ENCODE measurements around the gene HMGB1.
A peak's percentile ranks its signal among the peaks of the same experiment; 100 is the strongest.

Gene HMGB1

DNA sequence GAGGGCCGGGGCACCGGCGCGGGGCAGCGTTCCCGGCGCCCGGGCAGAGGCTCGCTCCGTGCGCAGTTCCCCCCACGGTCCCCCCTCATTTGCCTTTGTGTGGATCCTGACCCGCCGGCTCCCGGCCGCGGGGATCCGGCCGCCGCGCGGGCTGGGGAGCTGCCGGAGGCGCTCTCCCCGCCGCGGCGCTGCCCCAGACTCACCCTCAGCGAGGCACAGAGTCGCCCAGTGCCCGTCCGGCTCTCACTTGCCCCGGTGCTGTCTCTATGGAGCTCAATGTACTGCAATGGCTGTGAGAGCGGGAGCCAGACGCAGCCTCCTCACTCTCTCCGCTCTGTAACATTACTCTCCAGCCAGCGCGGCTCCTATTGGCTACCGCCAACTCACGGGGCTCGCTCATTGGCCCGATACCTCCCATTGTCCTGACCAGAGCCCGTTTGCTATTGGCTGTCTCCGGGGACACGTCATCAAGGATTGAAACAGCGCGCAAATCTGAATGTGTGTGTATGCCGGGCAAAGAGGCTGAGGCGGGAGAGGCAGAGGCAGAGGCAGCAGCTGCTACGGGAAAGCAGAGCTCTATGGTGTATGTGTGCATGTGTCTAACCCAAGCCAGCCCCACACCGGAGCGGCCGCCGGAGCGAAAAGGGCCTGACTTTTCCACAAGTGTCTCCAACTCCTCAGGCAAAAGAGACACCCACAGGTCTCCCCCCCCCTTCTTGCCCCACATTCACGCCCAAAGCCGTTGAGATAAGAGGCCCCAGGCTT is at the start of gene HMGB1:
Gene HMGB1 (minus strand): TSS at position 344 of the 765 bp plus-strand sequence. CDS start 2,256 bp downstream, outside the sequence.
- DNase-seq (ENCODE audit: low read depth in 2 of 2) = peak; percentile 99

DNA sequence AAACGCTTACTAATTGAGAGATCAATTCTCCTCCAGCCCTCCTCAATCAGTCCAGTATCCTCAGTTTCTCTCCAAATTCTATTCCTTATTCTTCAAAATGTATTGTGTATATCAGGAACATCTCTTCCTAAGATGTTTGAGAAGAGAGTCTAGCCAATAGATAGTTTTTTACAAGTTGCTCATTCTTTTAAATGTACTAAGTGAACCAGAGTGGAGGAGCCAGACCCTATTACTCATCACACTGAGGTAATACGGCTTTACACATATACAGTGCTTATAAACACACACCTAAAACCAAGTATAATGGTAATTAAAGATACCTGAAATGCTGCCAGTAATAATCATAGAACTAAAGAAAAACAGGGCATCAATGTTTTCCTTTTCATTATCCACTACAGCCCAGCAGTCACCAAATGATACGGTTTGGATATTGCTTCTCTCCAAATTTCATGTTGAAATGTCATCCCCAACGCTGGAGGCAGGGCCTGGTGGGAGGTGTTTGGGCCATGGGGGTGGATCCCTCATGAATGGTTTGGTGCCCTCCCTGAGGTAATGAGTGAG is 45.2 kb upstream of the HMGB1 start:
- DNase-seq (ENCODE audit: low read depth in 2 of 2) = no peak

DNA sequence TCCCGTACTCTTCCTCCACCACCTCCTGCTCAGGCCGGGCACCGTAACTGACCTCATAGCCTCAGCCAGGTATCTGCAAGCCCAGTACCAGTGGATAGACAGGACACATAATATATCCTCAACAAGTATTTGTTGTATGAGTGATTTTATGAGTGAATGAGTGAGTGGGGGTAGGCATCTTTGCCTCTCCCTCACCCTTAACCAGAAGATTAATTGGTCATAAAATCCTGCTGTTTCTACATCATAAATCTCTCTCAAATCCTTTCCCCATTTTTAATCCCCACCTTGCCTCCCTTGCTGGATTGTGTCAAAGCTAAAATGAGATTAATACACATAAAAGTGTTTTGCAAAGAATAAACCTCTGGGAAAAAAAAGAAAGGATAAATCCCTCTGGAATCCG is 44.4 kb upstream of the HMGB1 start:
- no peak for DNase-seq (ENCODE audit: low read depth in 2 of 2)

DNA sequence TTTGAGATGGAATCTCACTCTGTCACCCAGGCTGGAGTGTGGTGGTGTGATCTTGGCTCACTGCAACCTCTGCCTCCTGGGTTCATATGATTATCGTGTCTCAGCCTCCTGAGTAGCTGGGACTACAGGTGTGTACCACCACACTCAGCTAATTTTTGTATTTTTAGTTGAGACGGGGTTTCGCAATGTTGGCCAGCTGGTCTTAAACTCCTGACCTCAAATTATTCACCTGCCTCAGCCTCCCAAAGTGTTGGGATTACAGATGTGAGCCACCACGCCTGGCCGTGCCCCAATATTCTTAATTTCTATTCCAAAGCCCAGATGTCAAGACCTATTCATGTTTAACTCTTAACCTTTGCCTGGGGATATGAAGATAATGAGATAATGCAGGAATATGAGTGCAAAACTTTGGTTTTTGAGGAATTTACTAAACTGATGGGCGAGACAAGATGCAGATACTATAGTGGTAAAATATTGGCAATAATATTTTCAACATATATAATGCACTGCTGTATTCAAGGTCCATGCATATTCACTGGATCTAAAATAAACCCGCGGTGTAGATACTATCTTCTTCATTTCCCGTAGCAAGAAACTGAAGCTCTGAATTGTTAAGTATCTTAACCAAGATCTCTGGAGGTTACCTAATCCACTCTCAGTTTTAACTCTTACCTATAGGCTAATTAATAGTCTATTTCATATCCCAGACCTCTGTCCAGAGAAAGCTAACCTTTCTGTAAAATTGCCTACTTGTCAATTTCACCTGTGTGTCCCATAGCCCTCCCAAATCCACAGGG is 43.7 kb upstream of the HMGB1 start:
- no peak for DNase-seq (ENCODE audit: low read depth in 2 of 2)

DNA sequence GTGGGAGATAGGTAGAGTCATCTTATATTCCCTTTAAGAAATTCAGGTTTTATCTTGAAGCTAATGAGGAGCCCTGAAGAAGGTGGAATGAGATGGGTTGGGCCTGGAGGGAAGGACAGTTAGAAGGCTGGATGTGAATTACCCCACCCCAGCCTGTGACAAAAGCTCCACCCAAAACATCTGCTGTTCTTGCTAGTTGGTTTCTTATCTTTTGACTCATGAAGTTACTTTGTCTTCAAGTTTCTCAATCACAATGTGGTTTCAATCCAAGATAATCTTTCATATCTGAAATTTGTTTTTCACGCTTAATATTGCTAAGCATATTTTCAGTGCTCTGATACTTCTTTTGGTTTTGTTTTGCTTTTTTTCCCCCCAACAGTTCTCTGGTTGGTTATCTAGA is 38.3 kb upstream of the HMGB1 start:
- no peak for DNase-seq (ENCODE audit: low read depth in 2 of 2)

DNA sequence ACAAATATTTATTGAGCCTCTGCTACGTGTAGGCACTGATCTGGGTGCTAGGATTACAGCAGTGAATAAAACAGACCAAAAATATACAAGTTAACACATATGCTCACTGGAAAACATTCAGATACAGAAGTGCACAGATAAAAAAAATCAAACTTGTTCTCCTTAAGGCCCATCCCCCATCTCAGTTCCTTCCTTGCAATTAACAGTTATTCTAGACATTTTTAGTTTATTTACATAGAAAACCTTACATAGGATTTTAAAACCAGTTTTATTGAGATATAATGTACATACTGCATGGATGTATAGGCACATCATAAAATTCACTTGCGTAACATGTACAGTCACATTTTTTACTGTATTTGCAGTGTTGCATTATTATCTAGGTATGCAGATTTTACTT is 36.5 kb upstream of the HMGB1 start:
- DNase-seq (ENCODE audit: low read depth in 2 of 2) = no peak

DNA sequence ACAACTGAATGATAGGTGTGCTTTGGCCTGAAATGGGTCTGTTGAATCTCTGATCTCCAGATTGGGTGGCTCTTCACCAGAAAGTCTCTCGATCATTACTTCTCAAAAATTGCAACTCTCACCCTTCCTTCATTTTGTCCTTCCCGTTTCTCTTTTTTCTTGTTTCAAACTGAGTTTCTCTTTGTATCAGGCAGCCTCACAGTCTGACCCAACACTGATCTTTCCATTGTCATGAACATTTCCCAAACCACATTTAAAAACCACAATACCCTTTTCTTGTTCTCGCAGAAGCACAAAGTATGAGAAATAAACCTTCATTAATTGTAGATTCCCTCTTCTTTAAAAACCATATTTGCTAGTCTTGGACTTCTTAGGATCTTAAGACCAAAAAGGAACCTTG is 33.6 kb upstream of the HMGB1 start:
- no peak for DNase-seq (ENCODE audit: low read depth in 2 of 2)

DNA sequence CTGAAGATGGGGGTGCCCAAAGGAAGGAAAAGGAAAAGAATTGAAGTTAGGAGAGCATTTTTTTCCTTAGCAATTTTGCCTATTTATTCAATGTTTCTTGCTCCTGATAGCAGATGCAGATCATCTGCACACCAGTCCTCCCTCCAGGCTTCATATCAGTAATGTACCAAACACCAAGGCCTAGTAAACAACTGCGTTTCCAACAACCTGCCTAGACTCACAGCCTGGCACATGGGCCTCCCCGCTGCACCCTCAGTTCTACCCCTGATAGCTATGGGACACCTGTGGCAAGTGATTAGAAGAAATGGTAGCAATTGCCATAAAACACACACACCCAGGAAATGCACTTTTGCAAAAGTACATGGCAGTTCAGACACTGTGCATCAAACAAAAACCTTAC is 30.4 kb upstream of the HMGB1 start:
- no peak for DNase-seq (ENCODE audit: low read depth in 2 of 2)

DNA sequence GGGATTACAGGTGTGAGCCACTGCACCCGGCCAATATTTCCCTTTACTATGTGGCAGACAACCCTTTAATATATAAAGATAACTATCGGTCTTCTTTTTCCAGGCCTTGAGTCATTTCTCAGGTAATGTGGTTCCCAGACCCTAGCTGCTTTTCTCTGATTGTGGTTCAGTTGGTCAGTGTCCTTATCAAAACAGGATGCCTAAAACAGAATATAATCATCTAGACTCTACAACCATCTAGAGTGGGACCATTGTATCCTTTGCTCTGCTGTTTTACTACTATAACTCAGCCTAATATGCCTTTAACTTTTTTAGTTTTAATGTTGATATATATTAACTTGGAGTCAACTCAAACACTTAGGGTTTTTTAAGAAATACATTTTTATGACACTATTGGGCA is 30.0 kb upstream of the HMGB1 start:
- no peak for DNase-seq (ENCODE audit: low read depth in 2 of 2)

DNA sequence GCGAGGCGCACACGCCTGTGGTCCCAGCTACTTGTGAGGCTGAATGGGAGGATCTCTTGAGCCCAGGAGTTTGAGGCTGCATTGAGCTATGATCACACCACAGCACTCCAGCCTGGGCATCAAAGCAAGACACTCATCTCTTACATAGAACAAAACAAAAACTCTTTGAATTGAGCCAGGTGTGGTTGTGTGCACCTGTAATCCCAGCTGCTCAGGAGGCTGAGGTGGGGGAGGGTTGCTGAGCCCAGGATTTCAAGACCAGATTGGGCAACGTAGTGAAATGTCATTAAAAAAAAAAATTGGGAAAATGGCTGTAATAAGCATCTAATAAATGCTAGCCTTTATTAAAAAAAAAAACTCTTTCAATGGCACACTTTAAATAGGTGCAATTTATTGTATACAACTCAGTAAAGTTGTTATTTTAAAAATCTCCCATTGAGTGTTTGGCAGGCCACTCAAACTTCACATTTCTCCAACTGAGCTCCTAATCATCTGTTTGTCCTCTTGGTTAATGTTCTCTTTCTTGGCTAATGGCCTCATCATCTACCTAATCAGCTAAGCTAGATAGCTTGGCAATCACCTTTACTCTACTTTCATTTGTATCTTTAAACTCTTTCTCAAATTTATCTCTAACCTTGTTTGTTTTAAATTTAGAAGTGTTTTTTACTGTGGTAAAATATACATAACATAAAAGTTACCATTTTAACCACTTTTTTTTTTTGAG is 28.1 kb upstream of the HMGB1 start:
- DNase-seq (ENCODE audit: low read depth in 2 of 2) = no peak

DNA sequence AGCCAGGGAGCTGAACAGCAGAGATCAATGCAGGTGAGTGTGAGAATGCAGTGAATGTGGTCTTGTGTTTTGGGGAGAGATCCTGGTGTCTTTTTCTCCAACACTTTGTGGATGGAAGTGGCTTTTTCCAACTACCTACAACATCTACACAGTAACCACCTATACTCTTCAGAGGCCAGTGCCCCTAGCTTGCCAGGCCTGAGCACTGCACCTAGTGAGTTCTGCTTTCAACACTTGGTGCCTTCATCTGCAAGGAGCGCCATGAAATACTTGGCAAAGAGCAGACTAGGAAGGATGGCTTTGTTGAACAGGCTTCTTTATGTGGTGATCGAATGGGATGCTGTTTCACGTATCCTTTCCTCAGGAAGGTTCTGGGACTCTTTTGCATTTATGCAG is 21.3 kb upstream of the HMGB1 start:
- no peak for DNase-seq (ENCODE audit: low read depth in 2 of 2)

DNA sequence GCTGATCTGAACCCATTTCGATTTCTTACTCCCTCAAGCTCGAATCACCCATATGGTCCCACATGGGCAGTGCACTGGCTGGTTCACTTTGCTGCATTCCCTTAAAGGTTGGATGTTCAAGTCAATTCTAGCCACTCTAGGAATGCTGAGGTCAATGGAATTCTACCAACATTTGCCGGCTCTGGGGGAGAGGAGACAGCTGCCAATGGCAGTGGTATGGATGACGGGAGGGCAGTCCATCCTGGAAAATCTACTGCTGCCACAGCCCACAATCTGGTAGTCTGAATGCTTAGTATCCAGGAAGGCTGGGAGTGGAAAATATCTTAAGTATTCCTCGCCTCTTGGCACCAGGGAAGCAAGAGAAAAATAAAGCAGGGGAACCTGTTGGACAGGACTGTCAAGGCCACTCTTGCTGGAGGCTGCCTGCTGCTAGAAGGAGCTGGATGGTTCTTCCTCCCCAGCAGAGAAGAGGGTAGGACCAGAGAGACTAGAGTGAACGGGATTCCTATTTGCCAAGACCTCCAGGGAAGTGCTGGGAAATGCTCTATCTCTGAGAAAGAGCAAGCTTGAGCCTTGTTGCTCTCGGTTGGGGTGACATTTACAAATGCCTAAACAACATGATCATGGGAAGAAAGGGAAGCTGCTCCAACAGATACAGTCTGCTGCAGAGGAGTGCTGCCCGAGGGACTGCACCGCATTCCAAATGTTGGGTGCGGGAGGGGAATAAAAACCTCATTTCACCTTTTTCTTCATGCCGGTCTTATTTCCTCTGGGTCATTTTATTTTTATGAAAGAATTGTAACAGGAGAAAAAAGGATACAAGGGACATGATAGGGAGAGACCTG is 20.7 kb upstream of the HMGB1 start:
- DNase-seq (ENCODE audit: low read depth in 2 of 2) = no peak

DNA sequence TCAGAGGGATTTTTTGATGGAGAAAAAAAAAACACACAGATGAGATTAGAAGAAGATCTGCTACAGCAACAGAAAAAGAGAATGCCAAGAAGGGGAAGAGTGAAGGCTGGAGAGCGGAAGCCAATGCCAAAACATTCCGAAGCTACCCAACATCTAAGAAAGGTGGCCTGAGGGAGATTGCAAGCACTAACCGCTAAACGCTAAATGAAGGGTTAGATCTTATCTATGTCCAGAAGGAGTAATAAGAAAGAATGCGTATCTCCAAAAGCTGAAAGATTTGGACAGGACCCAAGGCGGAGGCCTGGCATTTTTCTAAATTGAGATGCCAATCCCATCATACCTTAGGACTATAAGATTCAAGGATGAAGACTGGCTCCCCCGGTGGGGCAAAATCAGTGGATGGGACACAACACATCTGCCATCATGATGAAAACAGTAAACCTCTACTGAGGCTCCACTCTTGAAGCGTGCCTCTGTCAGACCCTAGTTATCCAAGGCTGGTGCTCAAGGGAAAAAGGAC is 15.6 kb upstream of the HMGB1 start:
- DNase-seq (ENCODE audit: low read depth in 2 of 2) = no peak

DNA sequence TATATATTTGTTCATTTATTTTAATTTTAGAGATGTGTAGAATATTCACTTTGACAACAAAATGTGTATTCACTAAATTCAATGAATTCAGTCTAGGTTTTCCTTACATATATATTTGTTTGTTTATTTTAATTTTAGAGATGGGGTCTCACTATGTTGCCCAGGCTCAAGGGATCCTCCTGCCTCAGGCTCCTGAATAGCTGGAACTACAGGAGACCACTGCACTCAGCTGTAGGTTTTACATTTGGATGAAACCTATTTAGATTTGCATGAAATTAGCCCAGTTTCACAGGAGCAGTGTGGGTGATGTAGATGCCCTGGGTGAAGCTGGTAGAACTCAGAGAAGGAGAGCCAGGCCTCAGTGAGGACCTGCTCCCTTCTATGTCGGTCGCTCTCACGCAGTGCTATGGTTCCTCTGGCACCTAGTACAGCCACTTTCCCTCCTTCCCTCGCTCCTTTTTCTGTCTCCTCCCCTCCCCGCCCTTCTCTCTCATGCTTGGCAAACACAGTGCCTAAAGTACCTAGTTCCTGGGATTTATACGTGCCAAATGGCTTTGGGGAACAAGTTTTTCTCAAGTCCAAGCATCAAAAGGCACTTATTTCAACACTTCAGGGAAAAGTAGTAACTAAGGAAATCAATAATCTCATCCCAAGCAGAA is 14.7 kb upstream of the HMGB1 start:
- no peak for DNase-seq (ENCODE audit: low read depth in 2 of 2)

DNA sequence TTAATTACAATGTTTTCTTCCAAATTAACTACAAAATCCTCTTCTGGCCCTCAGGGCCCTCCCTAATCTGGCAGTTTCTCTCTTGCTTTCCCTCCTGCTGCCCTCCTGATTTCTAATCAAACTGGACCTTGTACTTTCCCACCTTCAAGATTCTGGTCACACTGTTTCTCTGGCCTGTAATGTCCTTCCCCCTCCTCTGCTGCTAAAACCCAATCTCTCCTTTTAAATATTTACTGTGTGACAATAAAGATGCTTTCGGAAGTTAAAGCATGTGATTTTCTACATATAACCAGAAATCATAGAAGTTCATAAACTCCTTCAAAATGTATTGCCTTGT is 14.1 kb upstream of the HMGB1 start:
- no peak for DNase-seq (ENCODE audit: low read depth in 2 of 2)

DNA sequence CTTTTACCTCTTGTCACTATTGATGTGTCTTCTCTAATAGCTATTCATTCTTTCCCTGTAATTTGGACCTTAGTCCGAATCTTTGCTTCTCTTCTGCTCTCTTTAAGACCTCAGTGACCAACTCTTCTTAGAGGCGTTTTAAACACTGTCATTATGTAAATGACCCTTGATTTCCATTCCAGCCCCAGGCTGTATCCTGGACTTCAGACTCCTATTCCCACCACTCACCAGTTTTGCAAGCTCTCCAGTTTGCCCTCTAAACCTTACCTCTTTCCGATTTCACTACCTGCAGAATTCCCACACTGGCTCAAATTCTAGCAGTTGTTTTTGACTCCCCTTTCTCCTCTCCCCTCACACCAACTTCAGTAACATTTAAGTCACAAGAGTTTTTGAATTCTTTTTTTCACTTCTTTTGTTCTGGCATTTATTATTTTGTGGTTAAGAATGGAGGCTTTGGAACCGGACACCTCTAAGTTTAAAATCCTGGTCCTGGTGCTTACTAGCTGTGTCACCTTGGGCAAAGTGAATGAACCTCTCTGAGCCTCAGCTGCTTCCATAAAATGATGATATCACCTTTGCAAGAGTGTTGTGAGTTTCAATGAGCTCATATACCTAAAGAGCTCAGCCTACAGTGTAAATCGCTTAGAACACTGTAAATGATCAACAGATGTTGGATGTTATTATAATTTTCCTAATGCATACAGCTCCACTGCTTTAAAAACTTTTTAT is 13.6 kb upstream of the HMGB1 start:
- DNase-seq (ENCODE audit: low read depth in 2 of 2) = no peak

DNA sequence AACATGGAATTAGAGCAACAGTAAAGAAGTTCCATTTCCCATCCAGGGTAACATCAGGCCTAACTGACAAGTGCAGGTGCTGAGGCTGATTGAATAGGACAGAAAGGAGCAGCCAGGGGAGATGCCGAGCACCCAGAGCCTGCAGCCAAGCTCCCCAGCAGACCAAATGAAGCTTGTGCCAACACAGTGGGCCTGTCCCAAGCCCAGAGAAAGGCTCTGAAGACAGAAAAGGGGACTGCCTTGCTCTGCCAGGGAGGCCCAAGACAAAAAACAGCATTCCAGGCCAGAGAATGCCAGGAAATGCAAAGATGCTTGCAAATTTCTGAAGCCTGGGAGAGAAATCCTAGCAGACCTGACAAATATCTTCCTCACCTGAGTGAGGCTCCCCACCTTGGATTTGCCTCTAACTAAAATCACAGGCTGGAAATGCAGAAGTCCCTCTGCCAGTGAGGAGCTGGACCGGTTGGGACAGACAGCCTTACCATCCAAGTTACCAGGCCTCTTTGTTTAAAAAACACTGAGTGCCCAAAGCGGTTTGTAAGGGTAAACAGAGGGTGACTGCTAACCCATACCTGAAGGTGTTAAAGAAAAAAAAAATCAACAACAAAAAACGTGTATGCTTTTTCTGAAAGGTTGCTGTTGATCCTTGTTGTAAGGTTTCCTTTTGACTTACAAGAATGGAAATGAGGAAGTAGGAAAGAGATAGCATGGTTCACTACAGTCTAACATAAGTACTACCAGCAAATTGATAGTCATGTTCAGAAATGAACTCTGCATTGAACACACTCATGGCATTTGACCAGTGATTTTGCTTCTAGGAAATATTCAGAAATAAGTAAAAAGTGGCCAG is 11.8 kb upstream of the HMGB1 start:
- DNase-seq (ENCODE audit: low read depth in 2 of 2) = no peak

DNA sequence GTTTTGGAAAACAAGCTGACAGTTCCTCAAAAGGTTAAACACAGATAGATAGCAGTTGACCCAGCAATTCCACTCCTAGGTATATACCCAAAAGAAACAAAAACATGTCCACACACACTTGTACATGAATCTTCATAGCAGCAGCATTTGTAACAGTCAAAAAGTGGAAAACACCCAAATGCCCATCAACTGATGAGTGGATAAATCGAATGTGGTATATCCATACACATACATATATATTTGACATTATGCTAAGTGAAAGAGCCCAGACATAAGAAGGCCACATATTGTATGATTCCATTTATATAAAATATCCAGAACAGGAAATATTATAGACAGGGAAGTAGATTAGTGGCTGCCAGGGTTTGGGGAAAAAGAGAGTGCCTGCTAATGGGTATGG is 7.9 kb upstream of the HMGB1 start:
- no peak for DNase-seq (ENCODE audit: low read depth in 2 of 2)

DNA sequence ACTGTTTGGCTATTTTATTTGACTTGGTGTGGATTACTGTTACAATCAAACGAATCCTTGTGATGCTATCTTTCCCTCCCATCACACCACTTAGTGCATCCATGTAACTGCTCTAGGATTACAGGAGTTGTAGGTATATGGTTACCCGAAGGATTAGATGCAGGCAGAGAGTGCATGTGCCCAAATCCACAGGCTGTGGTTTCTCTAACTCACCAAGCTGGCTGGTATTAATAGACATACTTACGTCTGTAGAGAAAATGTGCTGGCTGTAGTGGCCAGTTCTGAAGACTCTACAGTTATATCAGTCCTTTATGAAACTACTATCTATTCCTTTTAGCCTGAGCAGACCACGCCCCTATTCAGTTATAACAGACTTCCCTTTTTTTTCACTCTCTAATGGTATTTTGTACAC is 1.1 kb upstream of the HMGB1 start:
- DNase-seq (ENCODE audit: low read depth in 2 of 2) = no peak

All from fibroblast of skin of left quadriceps (primary cell).